A549 (cell line): ENCODE measurements around the gene GALR3. TPM values are rescaled to one million over a fixed set of nuclear protein-coding genes. Genes with fewer than 3 reads are reported as not detected.

Experiments used
- ATAC-seq, 2 experiments: fragments of 200-7000 bp in 1 of 2; fragments of >200 bp in 1 of 2; cut with Nextera tagmentation in 1 of 2; cut with Tn5 transposase in 1 of 2; 3 replicates each; pipeline versions ENCODE4 v1.8.0 to v1.9.1; 2018 to 2020; ENCODE audit warnings: mild to moderate bottlenecking in 1 of 2, moderate library complexity in 1 of 2
- CTCF ChIA-PET: fragments of 300-600 bp; sonication (Branson Sonifier 250); formaldehyde crosslinking; extraction: SDS; loops from one replicate; lab custom pipeline; 2021; ENCODE audit warnings: antibody characterized with exemption, inconsistent platforms; lab: Yijun Ruan, JAX
- POLR2A ChIA-PET: fragments of 350-600 bp; formaldehyde crosslinking; extraction: SDS; loops from one replicate; lab custom pipeline; 2021; ENCODE audit warnings: antibody characterized with exemption, inconsistent platforms; lab: Yijun Ruan, JAX
- DNase-seq, 2 experiments: peaks; one replicate each; pipeline versions ENCODE4 v3.0.0 to v3.0.0-alpha.2; 2011 to 2016; ENCODE audit warnings: low read depth in 1 of 2, low spot score in 1 of 2
- FAIRE-seq: peaks from 2 replicates; lab custom pipeline; 2011; peaks lifted over from hg19 to GRCh38; lab: Jason Lieb, UNC
- H3K27ac ChIP-seq, 2 experiments: fragments of >200 bp; sonication (Bioruptor Twin); formaldehyde crosslinking; 3 replicates each; pipeline ENCODE4 v1.5.1; 2016 to 2017
- H3K4me1 ChIP-seq: fragments of >200 bp; sonication (Bioruptor Twin); formaldehyde crosslinking; 3 replicates; pipeline ENCODE4 v1.6.1; 2016
- H3K4me2 ChIP-seq: fragments of >200 bp; sonication (Bioruptor Twin); formaldehyde crosslinking; 3 replicates; pipeline ENCODE4 v1.6.1; 2016
- H3K4me3 ChIP-seq: fragments of >200 bp; sonication (Bioruptor Twin); formaldehyde crosslinking; 3 replicates; pipeline ENCODE4 v1.5.1; 2016
- H3K9me3 ChIP-seq: fragments of >200 bp; sonication (Bioruptor Twin); formaldehyde crosslinking; 3 replicates; pipeline ENCODE4 v1.6.1; 2016
- CHD2 ChIP-seq: fragments of 150-350 bp; IDR thresholded peaks from 2 replicates; pipeline ENCODE4 v1.6.1; 2014; ENCODE audit warnings: low read length; ENCODE audit not compliant: partially characterized antibody
- EHF ChIP-seq: fragments of 250-450 bp; sonication (Bioruptor Pico); IDR thresholded peaks from 2 replicates; pipeline ENCODE4 v1.5.0; 2020; ENCODE audit warnings: mild to moderate bottlenecking
- EP300 ChIP-seq, 2 experiments: fragments of >200 bp; sonication (Bioruptor Twin); formaldehyde crosslinking; IDR thresholded peaks; 2 replicates in 1 of 2; 3 replicates in 1 of 2; pipeline ENCODE4 v1.6.1; 2016 to 2017
- FOSB ChIP-seq: fragments of 250-450 bp; sonication (Bioruptor Pico); IDR thresholded peaks from 2 replicates; pipeline ENCODE4 v1.5.0; 2020; ENCODE audit warnings: mild to moderate bottlenecking, moderate library complexity
- HEYL ChIP-seq: fragments of 250-450 bp; sonication (Bioruptor Pico); IDR thresholded peaks from 2 replicates; pipeline ENCODE4 v1.8.0; 2021; ENCODE audit warnings: mild to moderate bottlenecking, moderate library complexity
- HOXB13 ChIP-seq: fragments of 250-450 bp; sonication (Bioruptor Pico); IDR thresholded peaks from 2 replicates; pipeline ENCODE4 v1.5.0; 2020; ENCODE audit warnings: low read depth, mild to moderate bottlenecking, moderate library complexity
- JUNB ChIP-seq: fragments of >200 bp; sonication (Bioruptor Twin); formaldehyde crosslinking; IDR thresholded peaks from 2 replicates; pipeline ENCODE4 v1.6.1; 2016
- MYC ChIP-seq: IDR thresholded peaks from 2 replicates; pipeline ENCODE4 v1.6.1; 2012; ENCODE audit warnings: mild to moderate bottlenecking, inconsistent platforms, low read length, improper control_type of control experiment, borderline replicate concordance
- PHF8 ChIP-seq: fragments of 200-600 bp; sonication (generic); IDR thresholded peaks from 2 replicates; pipeline ENCODE4 v1.6.1; 2016; ENCODE audit warnings: low read depth, mild to moderate bottlenecking, antibody characterized with exemption, moderate library complexity, borderline replicate concordance
- POLR2A ChIP-seq: IDR thresholded peaks from 2 replicates; pipeline ENCODE4 v1.6.1; 2012; ENCODE audit warnings: mild to moderate bottlenecking, low read length
- RARB ChIP-seq: fragments of 250-450 bp; sonication (Bioruptor Pico); IDR thresholded peaks from 2 replicates; pipeline ENCODE4 v1.8.0; 2021; ENCODE audit warnings: mild to moderate bottlenecking, moderate library complexity
- ZC3H11A ChIP-seq: fragments of 450-650 bp; IDR thresholded peaks from 2 replicates; pipeline ENCODE4 v1.6.1; 2014; ENCODE audit warnings: antibody characterized with exemption, mild to moderate bottlenecking
- WGBS: methylation state at CpG from one replicate; pipeline ENCODE4 v1.1.6; 2017; ENCODE audit errors: missing lambda C conversion rate; 5-methylcytosine and 5-hydroxymethylcytosine counted together
- polyA plus RNA-seq, 4 experiments: library from polyadenylated mRNA; depleted of rRNA in 3 of 4; stranded (reverse); fragments of >200 nt; fragmentation: RNase III in 1 of 4; extraction: RNeasy Plus Mini Kit Qiagen cat#74134 plus additional on column Dnase treatment in 1 of 4; gene quantifications; 2 replicates in 3 of 4; 3 replicates in 1 of 4; pipeline ENCODE4 v1.2.3, GENCODE V29; 2011 to 2017
- TF ChIP-seq, protein P1 (sequence below): IDR thresholded peaks from 2 replicates; pipeline ENCODE4 v1.6.1; 2012
- TF ChIP-seq, protein P2 (sequence below): fragments of 250-450 bp; sonication (Bioruptor Pico); IDR thresholded peaks from 2 replicates; pipeline ENCODE4 v1.5.0; 2020; ENCODE audit warnings: low read depth, mild to moderate bottlenecking, moderate library complexity
- TF ChIP-seq, protein P3 (sequence below): fragments of >200 bp; sonication (Bioruptor Twin); formaldehyde crosslinking; IDR thresholded peaks from 2 replicates; pipeline ENCODE4 v1.6.1; 2016
- TF ChIP-seq, protein P4 (sequence below): fragments of 450-650 bp; IDR thresholded peaks from 2 replicates; pipeline ENCODE4 v1.6.1; 2014; ENCODE audit warnings: antibody characterized with exemption
- TF ChIP-seq, protein P5 (sequence below): fragments of 250-450 bp; sonication (Bioruptor Pico); IDR thresholded peaks from 2 replicates; pipeline ENCODE4 v1.5.0; 2021; ENCODE audit warnings: mild to moderate bottlenecking, moderate library complexity, borderline replicate concordance

The GALR3 gene
- polyA plus RNA-seq, 2 of the 4 experiments (the other 2 are of a cell fraction): not detected

DNA sequence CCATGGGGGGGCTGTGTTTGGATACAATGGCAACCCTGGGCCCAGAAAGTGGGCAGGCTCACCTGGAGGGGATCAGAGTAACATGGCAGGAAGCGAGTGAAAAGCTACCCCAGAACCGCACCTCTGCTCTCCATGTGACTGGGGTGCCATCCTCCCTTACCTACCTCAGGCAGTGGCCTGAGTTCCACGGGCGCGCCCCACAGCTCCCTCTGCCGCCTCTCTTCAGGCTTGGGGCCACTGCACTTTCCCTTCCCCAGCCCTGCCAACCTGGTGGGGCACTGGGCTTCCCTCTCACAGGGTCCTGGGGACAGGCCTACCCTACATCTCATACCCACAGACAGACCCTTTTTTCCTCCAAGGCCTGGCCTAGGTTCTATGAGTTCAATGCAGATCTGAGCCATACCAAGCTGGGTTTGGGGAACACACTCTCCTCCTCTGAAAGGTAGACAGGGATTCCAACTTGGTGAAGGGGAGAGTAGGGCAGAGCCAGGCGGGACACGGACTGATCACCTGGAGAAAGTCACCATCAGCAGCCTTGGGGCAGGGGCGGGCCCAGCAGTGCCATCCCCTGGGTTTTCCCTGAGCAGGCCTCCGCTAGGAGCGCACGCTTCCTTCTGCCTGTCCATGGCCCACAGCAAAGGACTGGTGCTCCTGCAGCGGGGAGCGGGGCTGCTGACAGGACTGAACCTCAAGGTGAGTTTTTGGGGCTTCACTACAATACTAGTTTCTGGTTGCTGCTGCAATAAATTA, 7.1 kb downstream of the GALR3 start:
- H3K9me3 ChIP-seq: no peaks in the 10 kb centered on the region
- no peak for TF ChIP-seq HEYL (CRISPR knock-in tag)
- TF ChIP-seq RARB (CRISPR knock-in tag): no peak
- no peak for TF ChIP-seq JUNB
- TF ChIP-seq CHD2: no peak
- TF ChIP-seq, all 56 proteins: peak for 0
- FAIRE-seq (no peak), ATAC-seq (no peak), DNase-seq (no peak)
- no peak overlapping the region for H3K4me3 ChIP-seq
- WGBS: 83% methylated on average over 11 of the region's 14 CpGs
- ChIA-PET POLR2A (no interaction called here), CTCF (interaction anchor here (1.2 to 4.4 kb wide), 2 partner anchors 12 to 135 kb away, joined by 3 to 20 read pairs; no protein-coding TSS in a partner anchor)
- H3K4me1 ChIP-seq: no peaks in the 10 kb centered on the region
- no peak overlapping the region for H3K4me2 ChIP-seq
- no peak overlapping the region for H3K27ac ChIP-seq

DNA sequence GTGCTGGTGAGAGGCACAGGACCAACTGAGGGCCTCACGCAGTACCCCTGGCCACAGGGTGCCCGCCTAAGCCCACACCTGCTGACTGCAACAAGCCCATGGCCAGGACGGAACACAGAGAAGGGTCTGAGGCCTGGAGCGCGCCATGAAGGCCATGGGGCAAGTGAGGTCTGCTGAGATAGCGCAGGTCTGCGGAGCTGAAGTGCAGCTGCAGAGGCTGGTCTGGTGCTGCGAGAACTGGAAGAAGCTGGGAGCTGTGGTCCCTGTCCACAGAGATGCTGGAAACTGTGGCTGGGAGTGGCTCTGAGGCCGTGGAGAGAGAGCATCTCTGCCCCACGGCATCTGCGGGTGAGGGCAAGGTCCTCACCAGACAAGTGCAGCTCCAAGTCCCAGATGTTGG, 8.3 kb downstream of the GALR3 start:
- TF ChIP-seq, protein P1, sequence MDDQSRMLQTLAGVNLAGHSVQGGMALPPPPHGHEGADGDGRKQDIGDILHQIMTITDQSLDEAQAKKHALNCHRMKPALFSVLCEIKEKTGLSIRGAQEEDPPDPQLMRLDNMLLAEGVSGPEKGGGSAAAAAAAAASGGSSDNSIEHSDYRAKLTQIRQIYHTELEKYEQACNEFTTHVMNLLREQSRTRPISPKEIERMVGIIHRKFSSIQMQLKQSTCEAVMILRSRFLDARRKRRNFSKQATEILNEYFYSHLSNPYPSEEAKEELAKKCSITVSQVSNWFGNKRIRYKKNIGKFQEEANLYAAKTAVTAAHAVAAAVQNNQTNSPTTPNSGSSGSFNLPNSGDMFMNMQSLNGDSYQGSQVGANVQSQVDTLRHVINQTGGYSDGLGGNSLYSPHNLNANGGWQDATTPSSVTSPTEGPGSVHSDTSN: no peak
- TF ChIP-seq, protein P2, sequence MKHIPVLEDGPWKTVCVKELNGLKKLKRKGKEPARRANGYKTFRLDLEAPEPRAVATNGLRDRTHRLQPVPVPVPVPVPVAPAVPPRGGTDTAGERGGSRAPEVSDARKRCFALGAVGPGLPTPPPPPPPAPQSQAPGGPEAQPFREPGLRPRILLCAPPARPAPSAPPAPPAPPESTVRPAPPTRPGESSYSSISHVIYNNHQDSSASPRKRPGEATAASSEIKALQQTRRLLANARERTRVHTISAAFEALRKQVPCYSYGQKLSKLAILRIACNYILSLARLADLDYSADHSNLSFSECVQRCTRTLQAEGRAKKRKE (CRISPR knock-in tag): no peak
- no peak for TF ChIP-seq EP300 (IDR thresholded peaks at IDR 0.05)
- TF ChIP-seq, protein P3, sequence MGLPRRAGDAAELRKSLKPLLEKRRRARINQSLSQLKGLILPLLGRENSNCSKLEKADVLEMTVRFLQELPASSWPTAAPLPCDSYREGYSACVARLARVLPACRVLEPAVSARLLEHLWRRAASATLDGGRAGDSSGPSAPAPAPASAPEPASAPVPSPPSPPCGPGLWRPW: no peak
- TF ChIP-seq ZC3H11A: no peak
- TF ChIP-seq EHF: no peak
- TF ChIP-seq, protein P4, sequence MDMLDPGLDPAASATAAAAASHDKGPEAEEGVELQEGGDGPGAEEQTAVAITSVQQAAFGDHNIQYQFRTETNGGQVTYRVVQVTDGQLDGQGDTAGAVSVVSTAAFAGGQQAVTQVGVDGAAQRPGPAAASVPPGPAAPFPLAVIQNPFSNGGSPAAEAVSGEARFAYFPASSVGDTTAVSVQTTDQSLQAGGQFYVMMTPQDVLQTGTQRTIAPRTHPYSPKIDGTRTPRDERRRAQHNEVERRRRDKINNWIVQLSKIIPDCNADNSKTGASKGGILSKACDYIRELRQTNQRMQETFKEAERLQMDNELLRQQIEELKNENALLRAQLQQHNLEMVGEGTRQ: no peak
- TF ChIP-seq POLR2A: no peak
- no peak for TF ChIP-seq MYC
- TF ChIP-seq HOXB13 (CRISPR knock-in tag): no peak
- Histone ChIP-seq H3K4me3 (no peak overlapping the region), H3K4me2 (no peak overlapping the region), H3K27ac (no peak overlapping the region), H3K4me1 (no peaks in the 10 kb centered on the region), H3K9me3 (no peaks in the 10 kb centered on the region)
- FAIRE-seq (no peak), ATAC-seq (no peak), DNase-seq (no peak)
- ChIA-PET CTCF (interaction anchor here (2.1 to 6.7 kb wide), 2 partner anchors 11 to 13 kb away, joined by 5 to 37 read pairs; no protein-coding TSS in a partner anchor), POLR2A (no interaction called here)
- WGBS: 88% methylated on average over 9 of the region's 11 CpGs

DNA sequence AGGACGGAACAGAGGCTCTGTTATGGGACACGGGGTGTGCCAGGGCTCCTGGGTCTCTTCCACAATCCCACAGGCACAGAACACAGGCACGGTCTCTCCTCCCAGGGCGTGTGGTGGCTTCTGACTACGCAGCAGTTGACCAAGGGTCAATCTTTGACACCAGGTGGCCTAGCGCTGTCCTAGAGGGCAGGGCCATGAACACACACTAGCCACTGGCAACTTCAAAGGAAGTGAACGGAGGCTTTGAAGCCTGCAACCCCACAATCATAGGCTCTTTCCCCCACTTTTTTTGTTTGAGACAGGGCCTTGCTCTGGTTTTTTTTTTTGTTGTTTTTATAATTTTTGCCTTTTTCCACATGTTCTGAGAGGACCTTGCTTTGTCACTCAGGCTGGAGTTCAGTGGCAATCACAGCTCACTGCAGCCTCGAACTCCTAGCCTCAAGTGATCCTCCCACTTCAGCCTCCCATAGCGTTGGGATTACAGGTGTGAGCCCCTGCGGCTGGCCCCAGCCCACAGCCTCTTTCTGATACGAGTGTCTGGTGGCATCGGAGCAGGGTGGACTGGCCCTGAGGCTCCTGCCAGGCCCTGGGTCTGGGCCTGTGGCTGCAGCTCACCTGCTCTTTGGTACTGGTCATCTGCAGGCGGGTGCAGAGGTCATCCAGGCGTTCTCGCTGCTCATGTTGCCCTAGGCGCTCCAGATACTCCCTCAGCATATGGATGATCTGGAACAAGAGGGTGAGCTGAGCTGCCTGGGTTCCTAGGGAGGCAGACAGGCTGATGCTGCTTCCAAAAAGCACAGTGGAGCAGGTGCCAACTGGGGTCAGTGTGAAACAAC, 9.1 kb downstream of the GALR3 start:
- ATAC-seq (0 out of 6 replicates have a peak, but pooled peaks of 1 of the 2 experiments have one; percentile 21), FAIRE-seq (no peak), DNase-seq (no peak)
- Histone ChIP-seq H3K9me3 (no peaks in the 10 kb centered on the region), H3K4me2 (no peak overlapping the region), H3K4me3 (no peak overlapping the region), H3K4me1 (no peaks in the 10 kb centered on the region), H3K27ac (no peak overlapping the region)
- ChIA-PET POLR2A (no interaction called here), CTCF (interaction anchor here (0.8 to 6.7 kb wide), 4 partner anchors 12 to 31 kb away, joined by 3 to 37 read pairs (median 8); no protein-coding TSS in a partner anchor)
- 92% methylated on average over 13 of the region's 16 CpGs for WGBS
- TF ChIP-seq FOSB (CRISPR knock-in tag): no peak
- TF ChIP-seq, protein P5, sequence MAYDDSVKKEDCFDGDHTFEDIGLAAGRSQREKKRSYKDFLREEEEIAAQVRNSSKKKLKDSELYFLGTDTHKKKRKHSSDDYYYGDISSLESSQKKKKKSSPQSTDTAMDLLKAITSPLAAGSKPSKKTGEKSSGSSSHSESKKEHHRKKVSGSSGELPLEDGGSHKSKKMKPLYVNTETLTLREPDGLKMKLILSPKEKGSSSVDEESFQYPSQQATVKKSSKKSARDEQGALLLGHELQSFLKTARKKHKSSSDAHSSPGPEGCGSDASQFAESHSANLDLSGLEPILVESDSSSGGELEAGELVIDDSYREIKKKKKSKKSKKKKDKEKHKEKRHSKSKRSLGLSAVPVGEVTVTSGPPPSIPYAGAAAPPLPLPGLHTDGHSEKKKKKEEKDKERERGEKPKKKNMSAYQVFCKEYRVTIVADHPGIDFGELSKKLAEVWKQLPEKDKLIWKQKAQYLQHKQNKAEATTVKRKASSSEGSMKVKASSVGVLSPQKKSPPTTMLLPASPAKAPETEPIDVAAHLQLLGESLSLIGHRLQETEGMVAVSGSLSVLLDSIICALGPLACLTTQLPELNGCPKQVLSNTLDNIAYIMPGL (CRISPR knock-in tag): no peak
- no peak for TF ChIP-seq PHF8
